Measurements from ENCODE around the gene PTPRJ. TPM values are rescaled to one million over a fixed set of nuclear protein-coding genes. Genes with fewer than 3 reads are reported as not detected.

The PTPRJ gene
- total RNA-seq, 1 donor from 2014 or later, result 1.6 TPM

DNA sequence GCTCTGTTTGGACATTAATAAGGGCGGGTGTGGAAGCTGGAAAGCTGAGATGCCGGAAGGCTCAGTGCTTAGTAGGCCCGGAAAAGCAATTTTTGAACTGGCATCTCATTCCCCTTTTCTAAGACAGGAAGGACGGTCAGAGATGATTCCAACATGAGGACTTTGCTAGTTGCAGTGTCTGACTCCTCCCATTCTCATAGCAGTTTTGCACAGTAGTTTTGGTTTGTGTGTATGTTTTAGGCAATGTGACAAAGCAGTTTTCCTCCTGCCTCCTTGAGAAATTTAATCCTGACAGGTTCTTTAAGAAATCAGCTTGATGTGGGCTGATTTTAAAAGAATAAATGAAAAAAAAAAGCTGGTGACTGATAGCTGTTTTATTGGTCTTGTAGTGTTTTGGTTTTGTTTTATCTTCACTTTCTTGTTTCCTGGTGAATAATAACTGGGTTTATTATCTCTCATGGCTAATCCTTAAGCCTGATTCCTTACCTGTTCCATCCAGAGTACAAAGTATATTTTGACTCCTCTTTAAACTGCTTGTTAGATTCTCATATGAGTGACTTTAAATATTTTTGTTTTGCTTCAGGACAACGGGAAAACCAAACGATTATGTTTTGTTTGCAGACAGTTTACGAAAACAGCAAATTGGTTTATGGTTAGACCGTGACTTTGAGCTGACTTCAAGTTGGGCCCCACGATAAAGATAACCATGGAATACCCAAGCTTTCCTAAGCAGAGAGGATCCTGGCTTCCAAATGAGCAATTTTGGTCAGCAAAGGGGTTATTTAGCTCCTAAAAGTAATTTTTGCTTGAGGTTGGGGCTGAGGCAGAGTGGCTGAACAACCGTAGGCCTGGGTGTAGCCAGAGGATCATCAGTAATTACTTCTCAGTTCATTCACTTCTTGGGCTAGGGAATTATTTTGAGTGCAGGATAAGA lies 3.4 kb downstream of the PTPRJ start:
- Histone ChIP-seq H3K4me3 (ENCODE audit: low read depth, low read length) (no peak overlapping the region), H3K27me3 (ENCODE audit: control insufficient read depth, insufficient read depth, low read length) (peaks cover 2% of the 10 kb centered on the region), H3K36me3 (ENCODE audit: control insufficient read depth, insufficient read depth, low read length) (no peaks in the 10 kb centered on the region)
- FAIRE-seq (no peak), DNase-seq (ENCODE audit: low read depth) (no peak)
- no peak for TF ChIP-seq CTCF (IDR thresholded peaks at IDR 0.05; ENCODE audit: insufficient read depth, low read length, severe bottlenecking)

DNA sequence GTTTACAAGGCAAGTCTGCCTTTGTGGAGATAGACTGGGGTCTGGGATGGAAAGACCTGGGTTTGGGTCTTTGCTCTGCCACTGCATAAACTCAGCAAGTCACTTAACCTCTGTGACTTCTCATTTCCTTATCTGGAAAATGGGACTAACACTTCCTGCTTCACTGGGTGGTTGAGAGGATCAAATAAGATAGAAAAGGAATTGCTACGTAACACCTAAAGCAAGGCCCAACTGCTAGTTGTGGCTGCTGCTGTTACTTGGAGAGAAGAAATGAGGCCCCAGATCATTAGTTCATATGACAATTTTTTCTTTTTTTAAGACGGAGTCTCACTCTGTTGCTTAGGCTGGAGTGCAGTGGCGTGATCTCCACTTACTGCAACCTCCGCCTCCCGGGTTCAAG lies 5.9 kb downstream of the PTPRJ start:
- FAIRE-seq (no peak), DNase-seq (ENCODE audit: low read depth) (no peak)
- H3K36me3 ChIP-seq (ENCODE audit: control insufficient read depth, insufficient read depth, low read length), result no peaks in the 10 kb centered on the region

GRCh38 chr11:47986742-47987141 lies 6.4 kb downstream of the PTPRJ start:
- Histone ChIP-seq H3K36me3 (ENCODE audit: control insufficient read depth, insufficient read depth, low read length) (no peaks in the 10 kb centered on the region), H3K27me3 (ENCODE audit: control insufficient read depth, insufficient read depth, low read length) (no peaks in the 10 kb centered on the region), H3K4me3 (ENCODE audit: low read depth, low read length) (no peak overlapping the region)
- FAIRE-seq (no peak), DNase-seq (ENCODE audit: low read depth) (peak; percentile 68)
- no peak for TF ChIP-seq CTCF (IDR thresholded peaks at IDR 0.05; ENCODE audit: insufficient read depth, low read length, severe bottlenecking)

More for the DNA sequence above, 5.9 kb downstream of the PTPRJ start:
- H3K27me3 ChIP-seq (ENCODE audit: control insufficient read depth, insufficient read depth, low read length), result no peaks in the 10 kb centered on the region
- no peak for TF ChIP-seq CTCF (IDR thresholded peaks at IDR 0.05; ENCODE audit: insufficient read depth, low read length, severe bottlenecking)
- no peak overlapping the region for H3K4me3 ChIP-seq (ENCODE audit: low read depth, low read length)

DNA sequence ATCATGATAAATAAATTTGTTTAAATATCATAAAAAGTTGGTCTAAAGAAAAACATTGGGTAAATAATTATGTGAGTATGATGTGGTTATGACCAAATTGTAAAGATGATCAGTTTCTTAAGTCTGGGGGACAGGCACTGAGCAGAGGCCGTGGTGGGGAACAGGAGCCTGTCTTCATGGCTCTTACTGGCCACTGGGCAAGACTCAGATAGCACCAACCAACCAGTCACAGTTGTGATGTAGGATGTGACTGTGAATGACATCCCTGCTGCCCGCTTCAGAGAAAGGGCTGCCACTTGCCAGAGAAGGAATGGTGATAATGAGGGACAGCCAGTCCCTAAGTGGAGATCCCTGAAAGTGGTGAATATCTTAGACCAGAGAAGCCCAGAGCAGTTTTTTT lies 7.0 kb downstream of the PTPRJ start:
- Histone ChIP-seq H3K4me3 (ENCODE audit: low read depth, low read length) (no peak overlapping the region), H3K36me3 (ENCODE audit: control insufficient read depth, insufficient read depth, low read length) (no peaks in the 10 kb centered on the region), H3K27me3 (ENCODE audit: control insufficient read depth, insufficient read depth, low read length) (no peaks in the 10 kb centered on the region)
- FAIRE-seq (no peak), DNase-seq (ENCODE audit: low read depth) (no peak)
- no peak for TF ChIP-seq CTCF (IDR thresholded peaks at IDR 0.05; ENCODE audit: insufficient read depth, low read length, severe bottlenecking)

GRCh38 chr11:47987781-47988180 lies 7.4 kb downstream of the PTPRJ start:
- FAIRE-seq, result no peak
- DNase-seq (ENCODE audit: low read depth), result no peak
- no peak for TF ChIP-seq CTCF (IDR thresholded peaks at IDR 0.05; ENCODE audit: insufficient read depth, low read length, severe bottlenecking)

More at GRCh38 chr11:47987781-47988180, 7.4 kb downstream of the PTPRJ start:
- H3K4me3 ChIP-seq (ENCODE audit: low read depth, low read length), result no peak overlapping the region
- no peaks in the 10 kb centered on the region for H3K27me3 ChIP-seq (ENCODE audit: control insufficient read depth, insufficient read depth, low read length)
- H3K36me3 ChIP-seq (ENCODE audit: control insufficient read depth, insufficient read depth, low read length), result no peaks in the 10 kb centered on the region

All from bronchial epithelial cell (primary cell).